Measurements from ENCODE around the gene RPS6KC1.
"Not testable (repeated sequence)": the region's sequence is repeated elsewhere in the genome, so short reads cannot be mapped to it uniquely, and the experiment has no call there.

Gene RPS6KC1

GRCh38 chr1:213107613-213108012 is 56.6 kb downstream of the RPS6KC1 start:
- no peak for DNase-seq

- DNase-seq, result no peak
These were observed 59.6 kb downstream of the RPS6KC1 start for GRCh38 chr1:213110349-213111300.

DNA sequence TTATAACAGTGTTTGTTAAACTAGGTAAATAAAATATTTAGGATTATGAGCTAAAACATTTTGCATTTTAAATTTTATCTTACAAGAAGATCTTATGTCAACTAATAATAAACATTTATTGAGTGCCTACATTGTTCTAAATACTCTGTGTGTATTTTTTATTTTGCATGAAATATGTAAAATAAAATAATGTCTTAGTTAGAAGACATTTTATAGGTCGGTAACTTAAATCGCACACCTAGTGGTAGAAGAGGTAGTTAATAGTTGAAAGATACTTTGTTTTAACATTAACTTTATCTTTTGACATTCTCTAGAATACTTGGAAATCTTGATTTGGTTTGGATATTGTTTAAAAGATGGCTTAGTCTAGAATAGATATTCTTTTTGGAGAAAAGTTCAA is 60.5 kb downstream of the RPS6KC1 start:
- DNase-seq, result no peak

GRCh38 chr1:213112723-213113122 is 61.7 kb downstream of the RPS6KC1 start:
- not testable (repeated sequence) for DNase-seq

DNA sequence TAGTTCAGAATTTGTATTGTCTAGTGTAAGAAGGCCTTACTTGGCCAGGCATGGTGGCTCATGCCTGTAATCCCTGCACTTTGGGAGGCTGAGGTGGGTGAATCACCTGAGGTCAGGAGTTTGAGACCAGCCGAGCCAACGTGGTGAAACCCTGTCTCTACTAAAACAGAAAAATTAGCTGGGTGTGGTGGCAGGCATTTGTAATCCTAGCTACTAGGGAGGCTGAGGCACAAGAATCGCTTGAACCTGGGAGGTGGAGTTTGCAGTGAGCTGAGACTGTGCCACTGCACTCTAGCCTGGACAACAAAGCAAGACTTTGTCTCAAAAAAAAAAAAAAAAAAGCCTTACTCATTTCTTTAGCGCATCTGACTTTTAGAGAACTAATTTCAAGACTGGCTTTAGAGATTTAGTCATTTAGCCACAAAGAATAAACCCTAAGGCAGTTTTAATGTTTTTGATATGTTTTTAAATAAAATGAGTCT is 66.7 kb downstream of the RPS6KC1 start:
- DNase-seq, result not testable (repeated sequence)

GRCh38 chr1:213119794-213120193 is 68.8 kb downstream of the RPS6KC1 start:
- DNase-seq, result no peak

GRCh38 chr1:213120386-213120785 is 69.3 kb downstream of the RPS6KC1 start:
- DNase-seq, result peak; percentile 6

DNA sequence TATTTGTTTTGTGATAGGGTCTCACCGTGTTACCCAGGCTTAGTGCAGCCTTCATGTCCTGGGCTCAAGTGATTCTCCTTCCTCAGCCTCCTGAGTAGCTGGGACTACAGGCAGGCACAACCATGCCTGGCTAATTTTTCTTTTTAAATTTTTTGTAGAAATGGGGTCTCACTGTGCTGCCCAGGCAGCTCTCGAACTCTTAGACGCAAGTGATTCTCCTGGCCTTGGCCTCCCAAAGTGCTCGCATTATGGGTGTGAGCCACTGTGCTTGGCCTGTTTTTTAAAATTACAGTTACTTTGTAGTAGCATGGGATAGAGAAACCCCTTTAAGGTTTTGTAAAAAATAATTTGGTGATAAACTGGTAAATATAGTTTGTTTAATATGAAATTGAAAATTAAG is 69.9 kb downstream of the RPS6KC1 start:
- no peak for DNase-seq

DNA sequence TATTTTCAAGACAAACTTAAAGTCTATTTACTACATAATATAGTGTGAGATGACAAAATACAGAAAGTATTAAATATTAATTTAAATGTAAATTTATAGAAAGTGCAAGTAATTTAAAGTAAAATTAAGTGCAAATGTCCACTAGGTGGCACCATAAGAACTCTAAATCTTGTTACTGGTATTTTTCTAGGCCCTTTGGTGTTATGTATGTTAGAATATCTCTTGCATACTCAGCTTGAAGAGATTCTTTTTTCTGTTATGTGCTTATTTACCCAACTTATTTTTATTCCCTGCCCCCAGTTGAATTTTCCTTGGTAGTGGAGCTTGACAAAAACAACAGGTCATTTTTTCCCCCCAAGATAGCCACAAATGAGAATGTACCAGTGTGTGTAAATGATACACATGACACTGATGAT is 71.5 kb downstream of the RPS6KC1 start:
- DNase-seq, result peak; percentile 47

- no peak for DNase-seq
These were observed 72.0 kb downstream of the RPS6KC1 start for GRCh38 chr1:213123087-213123486.

GRCh38 chr1:213123536-213123935 is 72.5 kb downstream of the RPS6KC1 start:
- peak; percentile 66 for DNase-seq

DNA sequence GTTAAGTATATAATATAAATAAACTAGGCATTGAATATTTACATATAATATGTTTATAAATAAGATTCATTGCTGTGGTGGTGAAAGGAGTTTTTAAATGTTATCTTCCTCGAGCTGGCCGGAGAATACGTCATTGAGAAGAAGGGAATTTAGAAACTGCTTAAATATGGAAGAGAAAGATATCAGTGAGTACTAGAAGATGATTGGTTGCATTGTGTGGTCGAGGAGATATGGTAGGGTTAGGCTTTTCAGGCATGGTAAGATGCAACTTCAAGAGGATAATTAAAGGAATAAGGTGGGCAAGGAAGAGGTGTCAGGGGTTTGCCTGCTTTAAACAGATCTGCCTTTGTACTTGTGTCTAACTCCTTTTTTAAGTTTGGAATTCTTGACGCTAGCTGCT is 73.5 kb downstream of the RPS6KC1 start:
- DNase-seq, result no peak

GRCh38 chr1:213125643-213126042 is 74.6 kb downstream of the RPS6KC1 start:
- DNase-seq, result no peak

DNA sequence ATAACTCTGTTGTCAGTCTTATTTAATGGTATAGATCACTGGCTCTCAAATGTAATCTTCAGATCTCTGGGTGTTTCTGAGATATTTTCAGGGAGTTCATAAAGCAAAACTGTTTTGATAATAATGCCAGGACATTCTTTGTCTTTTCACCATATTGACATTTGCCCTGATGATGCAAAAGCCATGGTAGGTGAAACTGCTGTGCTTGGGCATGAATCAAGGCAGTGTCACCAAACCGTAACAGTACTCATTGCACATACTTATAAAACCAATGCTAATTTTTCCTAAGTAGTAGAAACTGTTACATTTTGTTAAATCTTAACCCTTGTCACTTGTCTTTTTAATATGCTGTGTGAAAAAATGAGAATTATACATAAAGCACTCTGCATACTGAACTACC is 76.0 kb downstream of the RPS6KC1 start:
- no peak for DNase-seq

DNA sequence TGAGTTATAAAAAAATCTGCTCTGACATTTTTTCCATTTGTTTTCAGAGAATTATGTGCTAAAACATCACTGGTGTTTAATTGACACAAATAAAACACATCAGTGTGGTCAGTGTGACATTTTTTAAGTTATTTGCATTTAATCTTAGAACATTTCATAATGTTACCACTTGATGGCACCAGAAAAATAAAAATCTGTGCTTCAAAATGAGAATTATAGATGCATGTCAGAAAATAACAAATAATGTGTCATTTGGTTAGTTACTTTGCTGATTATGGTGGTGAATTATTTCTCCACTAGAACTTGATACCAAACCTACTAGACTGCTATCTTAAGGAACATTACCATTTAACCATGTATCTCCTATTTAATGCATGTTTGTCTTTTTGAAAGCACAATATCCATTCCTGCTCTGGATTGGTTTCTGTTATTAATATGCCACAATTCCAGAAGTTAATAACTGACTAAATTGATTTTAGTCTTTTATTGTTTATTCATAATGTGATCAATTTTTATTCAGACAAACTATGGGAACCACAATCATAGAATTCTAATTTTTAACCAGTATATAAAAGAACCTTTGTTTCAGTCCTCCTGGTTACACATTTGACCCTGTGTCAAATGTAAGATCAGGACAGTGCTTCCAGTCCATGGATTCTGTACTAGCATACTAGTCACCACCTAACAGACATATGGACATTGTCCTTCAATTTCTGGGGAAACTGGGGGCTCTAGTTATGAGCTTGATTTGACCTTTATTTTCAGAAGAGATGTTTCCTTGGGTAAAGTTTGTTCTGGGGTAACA is 81.0 kb downstream of the RPS6KC1 start:
- DNase-seq, result no peak

DNA sequence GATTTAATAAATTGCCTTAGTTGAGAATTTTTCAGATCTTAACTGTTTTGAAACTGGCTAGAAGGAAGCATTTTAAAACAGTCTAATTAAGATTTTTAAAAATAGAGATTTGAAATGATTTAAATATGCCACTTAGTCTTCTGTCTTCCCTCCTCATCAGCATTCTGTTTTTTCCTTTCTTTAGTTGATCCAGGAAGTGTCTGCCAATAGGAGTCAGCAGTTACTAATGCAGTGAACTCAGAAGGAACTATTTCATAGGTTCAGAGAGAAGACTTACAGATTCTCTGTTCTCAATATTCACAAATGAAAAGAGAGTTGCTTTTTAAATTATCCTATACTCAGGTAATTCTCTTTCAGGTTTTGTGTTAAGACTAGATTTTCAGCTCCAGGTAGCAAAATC is 84.5 kb downstream of the RPS6KC1 start:
- peak; percentile 26 for DNase-seq

DNA sequence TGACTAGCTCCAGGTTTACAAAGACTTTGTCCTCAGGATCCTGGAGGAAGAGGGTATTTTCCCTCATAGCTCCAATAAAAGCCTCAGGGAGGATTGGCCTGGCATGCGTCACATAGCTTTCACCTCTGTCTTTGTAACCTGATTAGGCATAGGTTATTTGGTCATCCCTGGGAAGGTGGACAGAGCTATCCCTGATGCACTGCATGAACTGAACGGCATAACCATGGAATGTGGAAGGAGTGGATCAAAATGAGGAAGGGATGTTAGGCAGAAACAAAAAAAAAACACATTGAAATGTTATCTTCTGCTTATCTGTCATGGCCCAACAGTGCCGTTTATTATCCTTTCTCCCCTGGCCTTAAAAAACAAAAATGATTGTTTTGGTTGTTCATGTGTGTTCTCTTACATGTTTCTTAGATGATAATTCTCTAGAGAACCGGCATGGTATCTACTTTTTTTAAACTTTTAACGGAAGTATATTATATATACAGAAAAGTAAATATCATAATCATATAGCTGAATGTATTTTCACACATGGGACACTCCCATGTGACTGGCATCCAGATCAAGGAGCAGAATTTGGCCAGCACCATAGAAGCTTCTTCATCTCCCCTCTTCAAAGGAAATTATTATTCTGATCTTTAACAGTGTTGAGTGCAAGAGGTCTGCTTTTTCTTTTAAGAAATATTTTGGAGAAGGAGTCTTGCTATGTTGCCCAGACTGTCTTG is 85.3 kb downstream of the RPS6KC1 start:
- no peak for DNase-seq

DNA sequence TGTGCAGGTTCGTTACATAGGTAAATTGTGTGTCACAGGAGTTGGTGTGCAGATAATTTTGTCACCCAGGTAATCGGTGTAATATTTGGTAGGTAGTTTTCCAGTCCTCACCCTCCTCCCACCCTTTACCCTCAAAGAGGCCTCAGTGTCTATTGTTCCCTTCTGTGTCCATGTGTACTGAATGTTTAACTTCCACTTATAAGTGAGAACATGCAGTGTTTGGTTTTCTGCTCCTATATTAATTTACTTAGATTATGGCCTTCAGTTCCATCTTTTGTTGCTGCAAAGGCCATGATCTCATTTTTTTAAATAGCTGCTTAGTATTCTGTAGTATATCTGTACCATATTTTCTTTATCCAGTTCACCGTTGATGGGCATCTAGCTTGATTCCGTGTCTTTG is 87.3 kb downstream of the RPS6KC1 start:
- no peak for DNase-seq

DNA sequence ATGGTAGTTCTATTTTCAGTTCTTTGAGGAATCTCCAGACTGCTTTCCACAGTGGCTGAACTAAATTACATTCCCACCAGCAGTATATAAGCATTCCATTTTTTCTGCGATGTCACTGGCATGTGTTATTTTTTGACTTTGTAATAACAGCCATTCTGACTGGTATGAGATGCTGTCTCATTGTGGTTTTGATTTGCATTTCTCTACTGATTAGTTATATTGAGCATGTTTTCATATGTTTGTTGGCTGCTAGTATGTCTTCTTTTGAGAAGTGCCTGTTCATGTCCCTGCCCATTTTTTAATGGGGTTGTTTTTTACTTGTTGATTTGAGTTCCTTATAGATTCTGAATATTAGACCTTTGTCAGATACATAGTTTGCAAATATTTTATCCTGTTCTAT is 87.9 kb downstream of the RPS6KC1 start:
- peak; percentile 52 for DNase-seq

DNA sequence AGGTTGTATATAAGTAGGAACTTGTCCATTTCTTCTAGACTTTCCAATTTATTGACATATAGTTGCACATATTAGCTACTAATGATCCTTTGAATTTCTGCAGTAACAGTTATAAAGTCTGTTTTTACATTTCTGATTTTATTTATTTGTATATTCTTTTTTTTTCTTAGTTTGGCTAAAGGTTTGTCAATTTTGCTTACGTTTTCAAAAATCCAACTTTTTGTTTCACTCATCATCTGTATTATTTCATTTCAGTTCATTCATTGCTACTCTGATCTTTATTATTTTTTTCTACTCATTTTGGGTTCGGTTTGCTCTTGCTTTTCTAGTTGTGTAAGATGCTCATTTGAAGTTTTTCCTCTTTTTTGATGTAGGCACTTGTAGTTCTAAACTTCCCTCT is 97.9 kb downstream of the RPS6KC1 start:
- DNase-seq, result no peak

DNA sequence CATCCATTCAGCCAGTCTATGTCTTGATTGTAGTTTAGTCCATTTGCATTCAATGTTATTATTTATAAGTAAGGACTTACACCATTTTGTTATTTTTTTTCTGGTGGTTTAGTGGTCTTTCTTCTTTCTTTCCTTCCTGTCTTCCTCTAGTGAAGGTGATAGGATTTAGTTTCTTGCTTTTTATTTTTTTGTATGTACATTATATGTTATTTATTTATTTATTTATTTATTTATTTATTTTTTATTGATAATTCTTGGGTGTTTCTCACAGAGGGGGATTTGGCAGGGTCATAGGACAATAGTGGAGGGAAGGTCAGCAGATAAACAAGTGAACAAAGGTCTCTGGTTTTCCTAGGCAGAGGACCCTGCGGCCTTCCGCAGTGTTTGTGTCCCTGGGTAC is 99.0 kb downstream of the RPS6KC1 start:
- not testable (repeated sequence) for DNase-seq

- DNase-seq, result no peak
These were observed 103.1 kb downstream of the RPS6KC1 start for GRCh38 chr1:213154056-213154685.

DNA sequence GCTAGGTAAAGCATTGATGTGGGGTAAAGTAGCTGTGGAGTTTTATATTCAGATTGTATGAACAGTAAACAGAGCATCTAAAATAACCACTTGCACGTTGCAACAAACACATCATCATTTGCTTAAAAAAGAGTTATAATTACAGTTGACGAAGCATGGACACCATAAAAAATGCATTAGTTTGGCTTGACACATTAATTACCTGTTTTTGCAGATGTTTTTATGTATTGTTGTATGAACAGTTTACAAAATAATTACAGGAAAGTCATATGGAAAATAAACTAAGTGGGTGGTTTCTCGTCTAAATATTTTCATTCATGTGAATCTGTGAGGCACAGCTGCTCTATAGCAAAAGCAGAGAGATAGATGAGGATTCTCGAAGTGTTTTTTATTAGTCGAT is 108.3 kb downstream of the RPS6KC1 start:
- DNase-seq, result no peak
